WTC11 (cell line): ENCODE measurements around the gene PSMC6. TPM values are rescaled to one million over a fixed set of nuclear protein-coding genes. Genes with fewer than 3 reads are reported as not detected.

Source experiments
- ATAC-seq: fragments of 200-7000 bp; cut with Tn5 transposase; 2 replicates; pipeline ENCODE4 v1.10.0; 2021; ENCODE audit warnings: mild to moderate bottlenecking, moderate library complexity
- CTCF ChIA-PET: fragments of 300-600 bp; sonication (Branson Sonifier 250); formaldehyde crosslinking; loops from one replicate; lab custom pipeline; 2021; ENCODE audit warnings: antibody characterized with exemption; lab: Charles Lee
- POLR2A ChIA-PET: fragments of 350-600 bp; sonication (Branson Sonifier 250); formaldehyde crosslinking; loops from one replicate; lab custom pipeline; 2021; ENCODE audit warnings: antibody characterized with exemption; lab: Charles Lee
- DNase-seq: peaks from one replicate; pipeline ENCODE4 v3.0.0; 2021; ENCODE audit warnings: low spot score
- H3K27ac Mint-ChIP-seq: 2 replicates; pipeline ENCODE4 v1.8.0; 2021; ENCODE audit warnings: mixed read lengths
- H3K27me3 Mint-ChIP-seq: 2 replicates; pipeline ENCODE4 v1.8.0; 2021; ENCODE audit warnings: low read depth, mild to moderate bottlenecking, moderate library complexity, mixed read lengths
- H3K36me3 Mint-ChIP-seq: 2 replicates; pipeline ENCODE4 v1.8.0; 2021; ENCODE audit warnings: mixed read lengths
- H3K4me1 Mint-ChIP-seq: 2 replicates; pipeline ENCODE4 v1.8.0; 2022; ENCODE audit warnings: mixed read lengths
- H3K4me3 Mint-ChIP-seq: 2 replicates; pipeline ENCODE4 v1.8.0; 2021; ENCODE audit warnings: mild to moderate bottlenecking, moderate library complexity, mixed read lengths
- H3K9me3 Mint-ChIP-seq: 2 replicates; pipeline ENCODE4 v1.8.0; 2021; ENCODE audit warnings: mixed read lengths
- FOXJ3 ChIP-seq: sonication (generic); formaldehyde crosslinking; IDR thresholded peaks from 2 replicates; pipeline ENCODE4 v1.9.0; 2021; ENCODE audit warnings: missing genetic modification reagents, mild to moderate bottlenecking, borderline replicate concordance
- FOXK1 ChIP-seq: sonication (generic); formaldehyde crosslinking; IDR thresholded peaks from 2 replicates; pipeline ENCODE4 v1.8.0; 2022; ENCODE audit warnings: mild to moderate bottlenecking, moderate library complexity, missing genetic modification reagents
- GABPB1 ChIP-seq: sonication (generic); formaldehyde crosslinking; IDR thresholded peaks from 2 replicates; pipeline ENCODE4 v1.8.1; 2023; ENCODE audit warnings: mild to moderate bottlenecking, missing genetic modification reagents
- GTF2I ChIP-seq: fragments of 250-450 bp; sonication (Bioruptor Pico); conservative IDR thresholded peaks from 2 replicates; pipeline ENCODE4 v1.4.0; 2021; ENCODE audit warnings: mild to moderate bottlenecking
- IRF2 ChIP-seq: sonication (generic); formaldehyde crosslinking; IDR thresholded peaks from 2 replicates; pipeline ENCODE4 v1.8.0; 2022; ENCODE audit warnings: low read depth, missing genetic modification reagents, borderline replicate concordance
- MYBL2 ChIP-seq: sonication (generic); formaldehyde crosslinking; IDR thresholded peaks from 2 replicates; pipeline ENCODE4 v1.8.1; 2023; ENCODE audit warnings: mild to moderate bottlenecking, moderate library complexity, missing genetic modification reagents
- NR3C1 ChIP-seq: sonication (generic); formaldehyde crosslinking; conservative IDR thresholded peaks from 2 replicates; pipeline ENCODE4 v1.8.1; 2023; ENCODE audit warnings: low read depth, mild to moderate bottlenecking, missing genetic modification reagents
- RELA ChIP-seq: sonication (generic); formaldehyde crosslinking; IDR thresholded peaks from 2 replicates; pipeline ENCODE4 v1.8.1; 2022; ENCODE audit warnings: missing genetic modification reagents, mild to moderate bottlenecking, borderline replicate concordance
- ZBTB21 ChIP-seq: sonication (generic); formaldehyde crosslinking; IDR thresholded peaks from 2 replicates; pipeline ENCODE4 v1.8.1; 2023; ENCODE audit warnings: mild to moderate bottlenecking, missing genetic modification reagents, borderline replicate concordance
- ZNF263 ChIP-seq: sonication (generic); formaldehyde crosslinking; IDR thresholded peaks from 2 replicates; pipeline ENCODE4 v1.8.1; 2022; ENCODE audit warnings: low read depth, mild to moderate bottlenecking, moderate library complexity, missing genetic modification reagents
- ZNF396 ChIP-seq: fragments of 250-450 bp; sonication (Bioruptor Pico); IDR thresholded peaks from 2 replicates; pipeline ENCODE4 v1.8.0; 2021; ENCODE audit warnings: mild to moderate bottlenecking, moderate library complexity, borderline replicate concordance
- total RNA-seq: library from RNA; stranded (reverse); gene quantifications from 3 replicates; pipeline ENCODE4 v1.2.3, GENCODE V29; 2021
- TF ChIP-seq, protein P1 (sequence below): fragments of 250-450 bp; sonication (Bioruptor Pico); IDR thresholded peaks from 2 replicates; pipeline ENCODE4 v1.9.0; 2021; ENCODE audit warnings: moderate library complexity, mild to moderate bottlenecking, inconsistent platforms, borderline replicate concordance
- TF ChIP-seq, protein P2 (sequence below): sonication (generic); formaldehyde crosslinking; conservative IDR thresholded peaks from 2 replicates; pipeline ENCODE4 v1.8.1; 2022; ENCODE audit warnings: mild to moderate bottlenecking, missing genetic modification reagents
- TF ChIP-seq, protein P3 (sequence below): fragments of 250-450 bp; sonication (Bioruptor Pico); IDR thresholded peaks from 2 replicates; pipeline ENCODE4 v1.9.0; 2021; ENCODE audit warnings: mild to moderate bottlenecking, borderline replicate concordance
- TF ChIP-seq, protein P4 (sequence below): sonication (generic); formaldehyde crosslinking; IDR thresholded peaks from 2 replicates; pipeline ENCODE4 v1.8.1; 2022; ENCODE audit warnings: low read depth, missing genetic modification reagents, borderline replicate concordance
- TF ChIP-seq, protein P5 (sequence below): sonication (generic); formaldehyde crosslinking; IDR thresholded peaks from 2 replicates; pipeline ENCODE4 v1.8.1; 2023; ENCODE audit warnings: mild to moderate bottlenecking, missing genetic modification reagents
- TF ChIP-seq, protein P6 (sequence below): sonication (generic); formaldehyde crosslinking; IDR thresholded peaks from 2 replicates; pipeline ENCODE4 v1.8.1; 2023; ENCODE audit warnings: mild to moderate bottlenecking, missing genetic modification reagents, borderline replicate concordance

PSMC6 gene
- total RNA-seq, 1 experiment from 2014 or later = 96.4 TPM

DNA sequence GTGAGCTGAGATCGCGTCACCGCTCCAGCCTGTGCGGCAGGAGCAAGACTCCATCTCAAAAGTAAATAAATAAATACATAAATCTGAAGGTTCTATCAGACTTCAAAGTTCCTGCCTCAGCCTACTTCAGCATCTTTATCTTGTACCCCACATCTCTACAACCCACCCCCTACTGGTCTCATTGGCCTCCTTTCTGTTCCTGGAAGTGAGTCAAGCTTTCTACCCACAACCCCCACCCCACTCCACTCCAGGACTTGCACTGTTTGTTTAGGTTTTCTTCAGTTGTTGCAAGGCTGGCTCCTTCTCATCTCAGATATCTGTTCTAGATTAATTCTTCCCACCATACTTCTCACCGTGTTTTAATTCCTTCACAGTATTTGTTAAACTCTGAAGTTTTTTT, 714 bp upstream of the PSMC6 start:
- H3K9me3 Mint-ChIP-seq = no peaks in the 10 kb centered on the region
- H3K27ac Mint-ChIP-seq = peak overlapping the region; percentile 95
- ChIA-PET POLR2A (no interaction called here), CTCF (no interaction called here)
- H3K27me3 Mint-ChIP-seq = no peaks in the 10 kb centered on the region; the same call in 1 of the 2 replicates
- H3K4me3 Mint-ChIP-seq = peak overlapping the region; percentile 99
- ATAC-seq (no peak), DNase-seq (no peak)
- H3K4me1 Mint-ChIP-seq = peaks cover 17% of the 10 kb centered on the region
- peaks cover 40% of the 10 kb centered on the region for H3K36me3 Mint-ChIP-seq
- TF ChIP-seq GTF2I (no peak), FOXJ3 (CRISPR knock-in tag) (no peak), MYBL2 (CRISPR knock-in tag) (no peak), ZNF396 (CRISPR knock-in tag) (no peak), IRF2 (CRISPR knock-in tag) (no peak), NR3C1 (no peak), GABPB1 (CRISPR knock-in tag) (no peak), ZNF263 (CRISPR knock-in tag) (no peak)
- TF ChIP-seq, protein P1, sequence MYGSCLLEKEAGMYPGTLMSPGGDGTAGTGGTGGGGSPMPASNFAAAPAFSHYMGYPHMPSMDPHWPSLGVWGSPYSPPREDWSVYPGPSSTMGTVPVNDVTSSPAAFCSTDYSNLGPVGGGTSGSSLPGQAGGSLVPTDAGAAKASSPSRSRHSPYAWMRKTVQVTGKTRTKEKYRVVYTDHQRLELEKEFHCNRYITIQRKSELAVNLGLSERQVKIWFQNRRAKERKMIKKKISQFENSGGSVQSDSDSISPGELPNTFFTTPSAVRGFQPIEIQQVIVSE (CRISPR knock-in tag) = no peak
- TF ChIP-seq, protein P2, sequence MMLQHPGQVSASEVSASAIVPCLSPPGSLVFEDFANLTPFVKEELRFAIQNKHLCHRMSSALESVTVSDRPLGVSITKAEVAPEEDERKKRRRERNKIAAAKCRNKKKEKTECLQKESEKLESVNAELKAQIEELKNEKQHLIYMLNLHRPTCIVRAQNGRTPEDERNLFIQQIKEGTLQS = no peak
- TF ChIP-seq, protein P3, sequence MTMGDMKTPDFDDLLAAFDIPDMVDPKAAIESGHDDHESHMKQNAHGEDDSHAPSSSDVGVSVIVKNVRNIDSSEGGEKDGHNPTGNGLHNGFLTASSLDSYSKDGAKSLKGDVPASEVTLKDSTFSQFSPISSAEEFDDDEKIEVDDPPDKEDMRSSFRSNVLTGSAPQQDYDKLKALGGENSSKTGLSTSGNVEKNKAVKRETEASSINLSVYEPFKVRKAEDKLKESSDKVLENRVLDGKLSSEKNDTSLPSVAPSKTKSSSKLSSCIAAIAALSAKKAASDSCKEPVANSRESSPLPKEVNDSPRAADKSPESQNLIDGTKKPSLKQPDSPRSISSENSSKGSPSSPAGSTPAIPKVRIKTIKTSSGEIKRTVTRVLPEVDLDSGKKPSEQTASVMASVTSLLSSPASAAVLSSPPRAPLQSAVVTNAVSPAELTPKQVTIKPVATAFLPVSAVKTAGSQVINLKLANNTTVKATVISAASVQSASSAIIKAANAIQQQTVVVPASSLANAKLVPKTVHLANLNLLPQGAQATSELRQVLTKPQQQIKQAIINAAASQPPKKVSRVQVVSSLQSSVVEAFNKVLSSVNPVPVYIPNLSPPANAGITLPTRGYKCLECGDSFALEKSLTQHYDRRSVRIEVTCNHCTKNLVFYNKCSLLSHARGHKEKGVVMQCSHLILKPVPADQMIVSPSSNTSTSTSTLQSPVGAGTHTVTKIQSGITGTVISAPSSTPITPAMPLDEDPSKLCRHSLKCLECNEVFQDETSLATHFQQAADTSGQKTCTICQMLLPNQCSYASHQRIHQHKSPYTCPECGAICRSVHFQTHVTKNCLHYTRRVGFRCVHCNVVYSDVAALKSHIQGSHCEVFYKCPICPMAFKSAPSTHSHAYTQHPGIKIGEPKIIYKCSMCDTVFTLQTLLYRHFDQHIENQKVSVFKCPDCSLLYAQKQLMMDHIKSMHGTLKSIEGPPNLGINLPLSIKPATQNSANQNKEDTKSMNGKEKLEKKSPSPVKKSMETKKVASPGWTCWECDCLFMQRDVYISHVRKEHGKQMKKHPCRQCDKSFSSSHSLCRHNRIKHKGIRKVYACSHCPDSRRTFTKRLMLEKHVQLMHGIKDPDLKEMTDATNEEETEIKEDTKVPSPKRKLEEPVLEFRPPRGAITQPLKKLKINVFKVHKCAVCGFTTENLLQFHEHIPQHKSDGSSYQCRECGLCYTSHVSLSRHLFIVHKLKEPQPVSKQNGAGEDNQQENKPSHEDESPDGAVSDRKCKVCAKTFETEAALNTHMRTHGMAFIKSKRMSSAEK = no peak
- TF ChIP-seq, protein P4, sequence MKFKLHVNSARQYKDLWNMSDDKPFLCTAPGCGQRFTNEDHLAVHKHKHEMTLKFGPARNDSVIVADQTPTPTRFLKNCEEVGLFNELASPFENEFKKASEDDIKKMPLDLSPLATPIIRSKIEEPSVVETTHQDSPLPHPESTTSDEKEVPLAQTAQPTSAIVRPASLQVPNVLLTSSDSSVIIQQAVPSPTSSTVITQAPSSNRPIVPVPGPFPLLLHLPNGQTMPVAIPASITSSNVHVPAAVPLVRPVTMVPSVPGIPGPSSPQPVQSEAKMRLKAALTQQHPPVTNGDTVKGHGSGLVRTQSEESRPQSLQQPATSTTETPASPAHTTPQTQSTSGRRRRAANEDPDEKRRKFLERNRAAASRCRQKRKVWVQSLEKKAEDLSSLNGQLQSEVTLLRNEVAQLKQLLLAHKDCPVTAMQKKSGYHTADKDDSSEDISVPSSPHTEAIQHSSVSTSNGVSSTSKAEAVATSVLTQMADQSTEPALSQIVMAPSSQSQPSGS (CRISPR knock-in tag) = no peak

DNA sequence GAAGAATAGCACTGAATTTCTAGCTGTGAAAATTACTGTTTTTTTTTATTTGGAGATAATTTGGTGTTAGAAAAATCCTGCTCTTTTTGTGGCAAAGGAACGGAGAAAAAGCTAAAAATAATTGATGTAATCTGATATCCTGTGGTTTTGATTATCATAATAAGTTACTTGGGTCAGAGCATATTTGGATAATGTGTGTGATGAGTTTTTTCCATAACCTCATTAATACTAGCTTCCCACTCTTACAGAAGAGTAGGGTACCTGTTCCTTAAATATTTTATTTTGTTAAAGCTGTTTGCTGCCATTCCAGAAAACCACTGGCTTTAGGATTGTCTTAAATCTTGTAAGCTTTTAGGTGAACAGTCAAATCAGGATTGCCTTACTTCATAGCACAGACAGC, 4.7 kb downstream of the PSMC6 start:
- DNase-seq (no peak), ATAC-seq (no peak)
- CTCF ChIA-PET = no interaction called here
- Mint-ChIP-seq H3K27ac (no peak overlapping the region), H3K4me3 (no peak overlapping the region), H3K27me3 (no peaks in the 10 kb centered on the region), H3K4me1 (peaks cover 13% of the 10 kb centered on the region), H3K9me3 (no peaks in the 10 kb centered on the region), H3K36me3 (peaks cover 85% of the 10 kb centered on the region)
- POLR2A ChIA-PET = no interaction called here
- TF ChIP-seq, protein P5, sequence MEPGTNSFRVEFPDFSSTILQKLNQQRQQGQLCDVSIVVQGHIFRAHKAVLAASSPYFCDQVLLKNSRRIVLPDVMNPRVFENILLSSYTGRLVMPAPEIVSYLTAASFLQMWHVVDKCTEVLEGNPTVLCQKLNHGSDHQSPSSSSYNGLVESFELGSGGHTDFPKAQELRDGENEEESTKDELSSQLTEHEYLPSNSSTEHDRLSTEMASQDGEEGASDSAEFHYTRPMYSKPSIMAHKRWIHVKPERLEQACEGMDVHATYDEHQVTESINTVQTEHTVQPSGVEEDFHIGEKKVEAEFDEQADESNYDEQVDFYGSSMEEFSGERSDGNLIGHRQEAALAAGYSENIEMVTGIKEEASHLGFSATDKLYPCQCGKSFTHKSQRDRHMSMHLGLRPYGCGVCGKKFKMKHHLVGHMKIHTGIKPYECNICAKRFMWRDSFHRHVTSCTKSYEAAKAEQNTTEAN (CRISPR knock-in tag) = no peak
- no peak for TF ChIP-seq FOXK1 (CRISPR knock-in tag)
- no peak for TF ChIP-seq MYBL2 (CRISPR knock-in tag)
- no peak for TF ChIP-seq RELA (CRISPR knock-in tag)
- no peak for TF ChIP-seq ZBTB21
- TF ChIP-seq, protein P6, sequence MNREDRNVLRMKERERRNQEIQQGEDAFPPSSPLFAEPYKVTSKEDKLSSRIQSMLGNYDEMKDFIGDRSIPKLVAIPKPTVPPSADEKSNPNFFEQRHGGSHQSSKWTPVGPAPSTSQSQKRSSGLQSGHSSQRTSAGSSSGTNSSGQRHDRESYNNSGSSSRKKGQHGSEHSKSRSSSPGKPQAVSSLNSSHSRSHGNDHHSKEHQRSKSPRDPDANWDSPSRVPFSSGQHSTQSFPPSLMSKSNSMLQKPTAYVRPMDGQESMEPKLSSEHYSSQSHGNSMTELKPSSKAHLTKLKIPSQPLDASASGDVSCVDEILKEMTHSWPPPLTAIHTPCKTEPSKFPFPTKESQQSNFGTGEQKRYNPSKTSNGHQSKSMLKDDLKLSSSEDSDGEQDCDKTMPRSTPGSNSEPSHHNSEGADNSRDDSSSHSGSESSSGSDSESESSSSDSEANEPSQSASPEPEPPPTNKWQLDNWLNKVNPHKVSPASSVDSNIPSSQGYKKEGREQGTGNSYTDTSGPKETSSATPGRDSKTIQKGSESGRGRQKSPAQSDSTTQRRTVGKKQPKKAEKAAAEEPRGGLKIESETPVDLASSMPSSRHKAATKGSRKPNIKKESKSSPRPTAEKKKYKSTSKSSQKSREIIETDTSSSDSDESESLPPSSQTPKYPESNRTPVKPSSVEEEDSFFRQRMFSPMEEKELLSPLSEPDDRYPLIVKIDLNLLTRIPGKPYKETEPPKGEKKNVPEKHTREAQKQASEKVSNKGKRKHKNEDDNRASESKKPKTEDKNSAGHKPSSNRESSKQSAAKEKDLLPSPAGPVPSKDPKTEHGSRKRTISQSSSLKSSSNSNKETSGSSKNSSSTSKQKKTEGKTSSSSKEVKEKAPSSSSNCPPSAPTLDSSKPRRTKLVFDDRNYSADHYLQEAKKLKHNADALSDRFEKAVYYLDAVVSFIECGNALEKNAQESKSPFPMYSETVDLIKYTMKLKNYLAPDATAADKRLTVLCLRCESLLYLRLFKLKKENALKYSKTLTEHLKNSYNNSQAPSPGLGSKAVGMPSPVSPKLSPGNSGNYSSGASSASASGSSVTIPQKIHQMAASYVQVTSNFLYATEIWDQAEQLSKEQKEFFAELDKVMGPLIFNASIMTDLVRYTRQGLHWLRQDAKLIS (CRISPR knock-in tag) = no peak
- TF ChIP-seq, all 79 proteins: peak for 0
